GM18498 (cell line): ENCODE measurements around the gene SLC35B1.

Experiments
- ATAC-seq: cut with Tn5 transposase; IDR thresholded peaks from one replicate; pipeline ENCODE4 v1.9.1; 2021; ENCODE audit warnings: mild to moderate bottlenecking, moderate library complexity; ENCODE audit not compliant: unreplicated experiment

SLC35B1 gene, protein sequence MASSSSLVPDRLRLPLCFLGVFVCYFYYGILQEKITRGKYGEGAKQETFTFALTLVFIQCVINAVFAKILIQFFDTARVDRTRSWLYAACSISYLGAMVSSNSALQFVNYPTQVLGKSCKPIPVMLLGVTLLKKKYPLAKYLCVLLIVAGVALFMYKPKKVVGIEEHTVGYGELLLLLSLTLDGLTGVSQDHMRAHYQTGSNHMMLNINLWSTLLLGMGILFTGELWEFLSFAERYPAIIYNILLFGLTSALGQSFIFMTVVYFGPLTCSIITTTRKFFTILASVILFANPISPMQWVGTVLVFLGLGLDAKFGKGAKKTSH

DNA sequence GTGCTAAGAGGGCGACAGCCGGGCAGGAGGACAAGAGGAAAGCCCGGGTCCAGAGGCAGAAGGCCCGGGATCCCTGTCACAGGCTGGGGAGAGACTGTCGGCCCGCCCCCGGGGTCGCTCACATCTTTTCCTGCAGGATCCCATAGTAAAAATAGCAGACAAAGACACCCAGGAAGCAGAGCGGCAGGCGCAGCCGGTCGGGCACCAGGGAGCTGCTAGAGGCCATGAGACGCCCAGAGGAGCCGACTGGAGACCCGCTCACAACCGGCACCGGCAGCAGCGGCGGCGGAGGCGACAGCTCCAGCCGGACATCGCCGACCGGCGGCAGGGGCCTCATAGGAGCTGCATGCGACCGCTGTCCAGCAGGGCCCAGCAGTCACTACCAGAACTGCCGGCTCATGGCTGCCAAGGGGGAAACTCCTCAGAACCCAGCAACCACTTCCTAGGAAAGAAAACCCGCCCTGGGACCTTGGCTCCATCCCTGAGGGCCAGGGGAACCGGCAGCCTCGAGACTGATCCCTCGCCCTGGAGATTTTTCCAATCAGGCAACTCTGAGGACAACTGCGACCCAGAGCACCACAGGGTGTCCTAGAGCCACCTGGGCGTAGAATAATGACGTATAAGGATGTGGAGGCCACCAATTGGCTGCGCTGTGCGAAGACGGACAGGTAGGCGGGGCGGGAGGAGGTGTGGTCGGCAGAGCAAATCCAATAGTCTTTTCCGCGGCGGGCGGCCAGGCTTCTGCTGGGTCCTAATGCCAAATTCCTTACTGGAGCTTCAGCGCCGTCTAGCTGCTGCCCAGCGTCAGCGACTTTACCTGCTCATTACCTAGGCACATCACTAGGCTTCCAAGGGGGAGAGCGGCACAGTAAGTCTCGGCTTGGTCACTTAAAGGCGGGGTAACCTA, at the start of gene SLC35B1:
Gene SLC35B1 (minus strand): TSS at position 357 of the 907 bp plus-strand sequence. CDS start 131 bp downstream, at position 226.
- peak; percentile 87 for ATAC-seq

DNA sequence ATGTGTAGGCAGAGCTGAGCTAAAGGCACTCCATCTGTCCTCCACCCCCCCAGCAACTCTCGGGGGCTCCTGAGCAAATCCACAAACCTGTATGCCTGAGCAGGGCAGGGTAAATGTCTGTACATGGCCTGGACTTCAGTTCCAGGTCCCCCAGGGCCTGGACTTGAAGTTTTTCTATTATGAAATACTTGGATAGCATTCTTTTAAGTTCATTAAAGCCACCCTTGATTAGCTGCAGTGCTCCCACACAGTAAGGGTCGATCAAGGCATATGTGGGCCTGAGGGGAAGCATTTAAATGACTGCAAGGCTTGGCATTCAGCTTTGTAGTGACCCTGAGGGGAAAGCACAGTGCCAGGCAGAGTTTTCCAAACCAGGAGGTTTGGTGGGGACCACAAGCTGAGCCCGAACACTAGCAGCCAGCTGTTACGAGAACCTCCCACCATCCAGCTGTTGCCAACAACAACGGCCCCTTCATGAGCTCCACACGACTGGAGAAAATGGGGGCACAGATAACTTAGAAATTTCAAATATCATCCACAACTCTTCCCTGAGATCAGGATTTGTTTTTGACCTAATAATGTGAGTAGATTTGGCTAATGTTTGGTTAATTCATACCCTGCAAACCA, 49.5 kb upstream of the SLC35B1 start:
- no peak for ATAC-seq

GRCh38 chr17:49756323-49757150, 48.8 kb upstream of the SLC35B1 start:
- no peak for ATAC-seq

GRCh38 chr17:49755663-49756283, 48.0 kb upstream of the SLC35B1 start:
- no peak for ATAC-seq

GRCh38 chr17:49753959-49754391, 46.2 kb upstream of the SLC35B1 start:
- no peak for ATAC-seq

- ATAC-seq: no peak
These were observed 44.7 kb upstream of the SLC35B1 start for GRCh38 chr17:49752508-49752907.

DNA sequence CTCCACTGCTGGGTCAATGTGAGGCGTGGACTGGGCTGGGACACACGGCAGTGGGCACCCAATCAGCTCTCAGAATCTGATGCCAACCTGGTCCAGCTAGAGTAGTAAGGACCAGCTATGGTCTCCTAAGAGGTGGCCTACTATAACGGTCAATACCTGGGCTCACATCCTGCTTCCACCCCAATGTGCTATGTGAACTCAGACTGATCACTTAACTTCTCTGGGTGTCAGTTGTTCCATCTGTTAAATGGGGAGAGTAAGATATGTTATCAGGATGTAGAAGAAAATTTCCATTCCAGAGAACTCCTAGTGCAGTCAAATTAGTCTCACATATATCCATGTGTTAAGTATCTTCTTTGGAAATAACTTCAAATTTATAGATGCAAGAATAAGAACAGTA, 42.0 kb upstream of the SLC35B1 start:
- ATAC-seq: no peak

DNA sequence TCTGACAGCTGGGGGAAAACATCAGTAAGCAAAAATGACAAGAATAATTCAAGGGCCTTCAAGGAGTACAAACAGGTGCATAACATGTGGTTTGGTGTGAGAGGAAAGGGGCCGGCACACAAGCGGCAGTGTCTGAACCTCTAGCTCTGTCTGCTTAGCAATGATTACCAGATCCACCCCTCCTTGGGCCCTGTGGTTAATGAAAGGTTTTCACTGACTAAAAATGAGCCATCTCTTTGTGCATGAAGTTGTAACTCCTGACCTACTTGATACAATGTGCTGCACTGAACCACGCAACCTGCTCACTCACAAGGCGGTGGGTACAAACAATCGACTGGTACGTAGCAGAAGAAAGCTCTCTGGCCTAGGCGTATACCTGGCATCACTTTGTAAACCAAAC, 41.0 kb upstream of the SLC35B1 start:
- peak; percentile 83 for ATAC-seq

DNA sequence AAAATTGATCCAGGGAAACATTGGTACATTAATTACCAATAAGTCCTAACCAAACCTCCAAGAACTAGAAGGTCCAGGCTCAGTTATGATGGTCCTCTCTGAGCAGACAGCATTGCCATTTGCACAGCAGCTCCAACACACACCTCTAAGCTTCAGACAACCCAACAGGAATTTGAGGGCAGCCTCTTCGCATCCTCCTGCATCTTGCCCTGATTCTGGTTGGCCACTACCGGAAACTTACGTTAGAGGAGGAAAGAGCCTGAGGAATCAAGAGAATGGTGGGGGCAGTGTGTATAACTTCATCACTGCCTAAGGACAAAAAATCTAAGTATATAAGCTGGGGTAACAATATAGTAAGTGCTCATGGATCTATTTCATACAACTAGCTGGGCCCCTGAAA, 40.5 kb upstream of the SLC35B1 start:
- no peak for ATAC-seq

DNA sequence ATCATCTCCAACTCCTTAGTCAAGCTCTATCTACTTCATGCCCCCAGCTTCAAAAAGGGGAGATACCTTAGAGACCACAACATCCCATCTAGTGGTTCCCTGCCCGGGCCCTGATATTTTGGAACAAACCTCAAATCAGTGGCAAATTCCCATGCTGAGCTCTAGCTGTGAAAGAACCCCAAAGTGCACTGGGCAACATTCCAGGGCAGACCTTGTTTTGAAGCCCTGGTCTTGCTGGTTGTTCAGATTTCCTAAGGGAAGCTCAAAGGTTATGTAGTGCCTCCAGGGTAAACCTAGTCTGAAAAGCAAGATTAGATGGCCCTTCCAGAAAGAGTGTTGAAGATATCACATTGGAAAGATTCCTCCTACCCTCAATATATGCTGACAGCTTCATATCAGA, 39.9 kb upstream of the SLC35B1 start:
- ATAC-seq: no peak

- peak; percentile 54 for ATAC-seq
These were observed 39.2 kb upstream of the SLC35B1 start for GRCh38 chr17:49746791-49747490.

DNA sequence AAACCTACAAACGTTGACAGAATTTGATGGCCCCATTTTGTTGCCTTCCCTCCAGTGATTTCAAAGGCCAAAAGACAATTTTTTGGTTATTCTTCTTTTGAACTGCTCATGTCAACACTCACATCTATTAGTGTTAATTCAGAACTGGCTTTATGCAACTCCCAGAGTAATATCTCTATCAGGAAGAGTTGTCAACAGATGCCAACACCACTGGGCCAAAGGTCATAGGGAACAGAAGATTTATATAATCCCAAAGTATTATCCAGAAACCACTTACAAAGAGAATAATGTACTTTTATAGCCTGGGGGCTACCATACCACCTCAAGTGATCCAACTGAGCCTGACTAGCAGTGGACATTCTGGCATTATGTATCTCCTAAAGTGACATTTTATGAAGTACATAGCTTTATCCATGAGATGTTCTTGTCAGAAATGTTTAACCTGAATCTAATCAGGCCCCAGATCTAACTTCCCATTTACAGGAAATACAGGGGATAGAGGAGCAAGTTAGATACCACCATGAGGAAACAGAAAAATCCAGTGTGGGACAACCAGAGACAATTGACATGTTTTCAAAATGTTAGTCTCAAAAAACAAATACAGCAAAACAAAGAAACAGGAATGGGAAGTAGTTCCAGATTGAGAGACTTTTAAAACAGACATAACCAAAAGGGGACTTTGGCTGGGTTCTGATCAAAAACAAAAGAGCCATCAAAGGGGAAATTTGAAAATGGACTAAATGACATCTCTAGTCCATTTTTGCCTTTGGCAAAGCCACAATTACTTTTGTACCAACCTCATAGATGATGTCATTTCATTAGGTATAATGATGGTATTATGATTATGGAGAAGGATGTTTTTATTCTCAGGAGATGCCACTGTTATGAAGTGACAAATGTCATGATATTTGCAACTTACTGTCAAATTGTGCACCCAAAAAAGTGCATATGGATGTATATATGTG, 37.7 kb upstream of the SLC35B1 start:
- no peak for ATAC-seq

GRCh38 chr17:49742166-49742638, 34.4 kb upstream of the SLC35B1 start:
- no peak for ATAC-seq

DNA sequence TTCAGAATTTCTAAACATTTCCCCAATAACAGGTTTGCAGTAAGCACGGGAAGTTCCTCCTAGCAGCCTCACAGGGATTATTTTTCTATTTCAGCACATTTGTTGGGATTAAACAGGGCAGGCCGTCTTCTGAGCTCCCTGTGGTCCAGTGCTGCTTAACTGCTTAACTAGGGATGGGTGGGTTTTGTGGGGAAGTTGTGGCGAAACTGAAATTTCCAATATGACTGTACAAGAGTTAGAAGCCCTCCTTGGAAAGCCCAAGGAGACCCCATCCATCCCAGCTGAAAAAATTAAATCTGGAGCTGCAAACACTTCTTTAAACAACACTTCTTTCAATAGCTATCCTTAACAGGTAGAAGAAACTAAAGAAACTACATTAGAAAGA, 33.9 kb upstream of the SLC35B1 start:
- no peak for ATAC-seq

DNA sequence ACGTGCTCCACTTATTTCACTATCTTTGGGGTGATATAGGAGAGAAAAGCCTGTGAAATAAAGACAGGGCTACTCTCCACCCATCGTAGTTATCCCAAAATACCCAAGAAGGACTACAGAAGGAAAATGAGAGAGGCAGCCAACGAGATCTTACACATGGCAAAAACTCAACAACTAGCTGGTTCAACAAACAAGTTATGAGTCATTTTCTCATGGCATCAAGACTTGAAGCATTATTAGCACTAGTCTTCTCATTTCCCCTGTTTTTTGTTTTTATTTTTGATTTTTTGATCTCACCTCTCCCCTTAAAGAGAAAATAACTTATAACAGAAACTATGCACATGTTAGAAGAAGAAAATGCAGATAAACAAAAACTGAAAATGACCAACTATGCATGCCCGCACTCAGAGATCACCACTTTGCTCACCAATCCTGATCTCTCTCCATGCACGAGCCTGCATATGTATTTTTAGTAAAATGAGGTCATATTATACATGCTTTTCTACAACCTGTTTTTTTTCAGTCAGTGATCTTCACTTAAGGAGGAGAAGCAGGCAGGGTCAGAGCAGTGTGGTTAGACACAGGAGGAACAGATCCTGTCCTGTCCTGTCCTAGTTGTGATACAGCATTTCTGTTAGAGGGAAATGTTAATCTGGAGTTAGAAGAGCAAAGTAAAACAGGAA, 33.4 kb upstream of the SLC35B1 start:
- peak; percentile 34 for ATAC-seq

GRCh38 chr17:49739641-49740271, 32.0 kb upstream of the SLC35B1 start:
- peak; percentile 62 for ATAC-seq

DNA sequence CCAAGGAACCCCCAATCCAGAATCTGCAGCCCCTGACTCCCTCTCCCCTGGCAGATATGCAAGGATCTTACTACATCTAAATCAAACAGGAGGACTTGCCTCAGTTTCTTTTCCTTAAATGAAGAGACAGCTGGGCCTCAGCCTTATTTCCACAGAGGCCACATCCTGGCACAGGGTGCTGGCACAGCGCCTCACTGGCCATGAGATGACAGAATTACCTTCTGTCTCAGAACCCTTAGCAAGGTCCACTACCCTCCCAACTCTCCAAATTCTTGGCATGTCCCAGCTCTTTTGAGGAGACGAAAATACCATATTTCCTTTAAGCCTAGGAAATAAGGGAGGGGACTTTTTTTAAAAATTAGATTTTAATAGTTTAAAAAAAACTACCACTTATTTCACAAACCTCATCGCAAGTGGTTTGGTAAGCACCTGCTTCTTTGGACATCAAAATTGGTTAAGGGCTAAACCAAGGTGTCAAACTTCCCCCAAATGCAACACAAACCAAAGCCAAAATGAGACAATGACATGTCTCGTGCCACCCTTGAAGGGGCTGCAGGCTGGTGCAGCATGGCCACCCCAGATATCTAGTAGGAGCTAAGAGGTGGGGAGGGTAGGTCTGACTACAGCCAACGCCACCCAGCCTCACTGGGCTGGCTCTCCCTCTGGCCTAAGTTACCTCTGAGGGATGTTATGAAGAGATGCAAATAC, 30.8 kb upstream of the SLC35B1 start:
- ATAC-seq: no peak
